ENCODE measurements around the gene UQCC2. TPM values are rescaled to one million over a fixed set of nuclear protein-coding genes. Genes with fewer than 3 reads are reported as not detected.

Gene UQCC2
- polyA plus RNA-seq, 1 of the 3 experiments (the other 2 are of a cell fraction): 59.0 TPM

GRCh38 chr6:33661106-33661838 lies 50.2 kb downstream of the UQCC2 start:
- CTCF ChIA-PET: interaction anchor here (1.0 to 2.2 kb wide), 4 partner anchors 11 to 76 kb away, joined by 3 to 7 read pairs (median 4); partner anchors contain the start of gene UQCC2

GRCh38 chr6:33659986-33660385 lies 51.5 kb downstream of the UQCC2 start:
- Histone ChIP-seq H3K9me2 (no peaks in the 10 kb centered on the region), H3K4me2 (no peak overlapping the region), H3K9ac (no peak overlapping the region), H2AFZ (ENCODE audit: low read depth) (no peak overlapping the region), H3K79me2 (ENCODE audit: insufficient read depth) (no peaks in the 10 kb centered on the region), H3K36me3 (replicated peaks in 1 of 2; ENCODE audit: control insufficient read depth in 1 of 2, insufficient read depth in 2 of 2, low read length in 1 of 2) (no peaks in the 10 kb centered on the region), H4K20me1 (ENCODE audit: insufficient read depth) (no peaks in the 10 kb centered on the region), H3K4me1 (ENCODE audit: control insufficient read depth in 1 of 2, insufficient read depth in 2 of 2, low read depth in 1 of 2, low read length in 1 of 2) (peaks cover 0 to 11% of the 10 kb centered on the region in 2 experiments; a peak in 1 of 4 replicates), H3K9me3 (no peaks in the 10 kb centered on the region), H3F3A (replicated peaks; ENCODE audit: insufficient read depth) (no peaks in the 10 kb centered on the region), H3K27me3 (ENCODE audit: insufficient read depth) (no peaks in the 10 kb centered on the region), H3K4me3 (ENCODE audit: low read depth in 2 of 2, low read length in 1 of 2) (no peak overlapping the region), H3K27ac (ENCODE audit: low read depth in 2 of 2, low read length in 1 of 2) (no peak overlapping the region)
- DNase-seq: no peak
- CTCF ChIA-PET: interaction anchor here (0.7 to 1.9 kb wide), 4 partner anchors 13 to 75 kb away, joined by 3 to 8 read pairs (median 4); no protein-coding TSS in a partner anchor
- TF ChIP-seq REST (IDR thresholded peaks at IDR 0.05; ENCODE audit: low read depth, low read length): no peak
- no peak for TF ChIP-seq USF1 (IDR thresholded peaks at IDR 0.05; ENCODE audit: borderline replicate concordance, low read depth)
- no peak for TF ChIP-seq NRF1 (IDR thresholded peaks at IDR 0.05; ENCODE audit: low read depth, low read length)
- no peak for TF ChIP-seq FOXJ3 (CRISPR knock-in tag; IDR thresholded peaks at IDR 0.05)
- TF ChIP-seq MAX (IDR thresholded peaks at IDR 0.05; ENCODE audit: low read depth): no peak
- TF ChIP-seq RAD21 (IDR thresholded peaks at IDR 0.05; ENCODE audit: low read length): no peak
- no peak for TF ChIP-seq TAF1 (IDR thresholded peaks at IDR 0.05; ENCODE audit: borderline replicate concordance, low read depth, low read length)
- no peak for TF ChIP-seq FOSL2 (IDR thresholded peaks at IDR 0.05; ENCODE audit: borderline replicate concordance, low read depth)
- no peak for TF ChIP-seq EZH2phosphoT487 (IDR thresholded peaks at IDR 0.05; ENCODE audit: borderline replicate concordance, low read depth)
- TF ChIP-seq CTCF (IDR thresholded peaks at IDR 0.05): no peak
- 93% methylated on average over 4 of the region's 6 CpGs for WGBS (ENCODE audit: low lambda C conversion rate)
- POLR2A ChIA-PET: no interaction called here

More at GRCh38 chr6:33661106-33661838, 50.2 kb downstream of the UQCC2 start:
- H3K9ac ChIP-seq: no peak overlapping the region
- H3K27ac ChIP-seq (ENCODE audit: low read depth in 2 of 2, low read length in 1 of 2): no peak overlapping the region
- no peaks in the 10 kb centered on the region for H3K9me2 ChIP-seq
- no peaks in the 10 kb centered on the region for H3F3A ChIP-seq (replicated peaks; ENCODE audit: insufficient read depth)
- WGBS (ENCODE audit: low lambda C conversion rate): 87% methylated on average over 10 of the region's 10 CpGs
- no peak for TF ChIP-seq TAF1 (IDR thresholded peaks at IDR 0.05; ENCODE audit: borderline replicate concordance, low read depth, low read length)
- no peak for TF ChIP-seq GATA2 (CRISPR knock-in tag; IDR thresholded peaks at IDR 0.05)
- no peak for TF ChIP-seq IRF3 (IDR thresholded peaks at IDR 0.05; ENCODE audit: low read depth, low read length)
- no peak for TF ChIP-seq TEAD4 (IDR thresholded peaks at IDR 0.05; ENCODE audit: borderline replicate concordance, insufficient read depth)
- no peak for TF ChIP-seq NFIC (IDR thresholded peaks at IDR 0.05; ENCODE audit: borderline replicate concordance)
- TF ChIP-seq CHD2 (IDR thresholded peaks at IDR 0.05; ENCODE audit: low read length, partially characterized antibody): no peak
- no peak for TF ChIP-seq FOSL2 (IDR thresholded peaks at IDR 0.05; ENCODE audit: borderline replicate concordance, low read depth)
- no peak for TF ChIP-seq ELF1 (IDR thresholded peaks at IDR 0.05)
- no peak for TF ChIP-seq GABPA (IDR thresholded peaks at IDR 0.05; ENCODE audit: low read depth)
- no peak for TF ChIP-seq FOXJ3 (CRISPR knock-in tag; IDR thresholded peaks at IDR 0.05)
- POLR2A ChIA-PET: no interaction called here
- H3K4me3 ChIP-seq (ENCODE audit: low read depth in 2 of 2, low read length in 1 of 2): no peak overlapping the region
- no peaks in the 10 kb centered on the region for H4K20me1 ChIP-seq (ENCODE audit: insufficient read depth)
- H3K9me3 ChIP-seq: no peaks in the 10 kb centered on the region
- H3K79me2 ChIP-seq (ENCODE audit: insufficient read depth): no peaks in the 10 kb centered on the region
- peaks cover 0 to 4% of the 10 kb centered on the region in 2 experiments; a peak in 1 of 4 replicates for H3K4me1 ChIP-seq (ENCODE audit: control insufficient read depth in 1 of 2, insufficient read depth in 2 of 2, low read depth in 1 of 2, low read length in 1 of 2)
- DNase-seq: no peak
- no peaks in the 10 kb centered on the region for H3K27me3 ChIP-seq (ENCODE audit: insufficient read depth)
- no peak overlapping the region for H2AFZ ChIP-seq (ENCODE audit: low read depth)
- H3K36me3 ChIP-seq (replicated peaks in 1 of 2; ENCODE audit: control insufficient read depth in 1 of 2, insufficient read depth in 2 of 2, low read length in 1 of 2): no peaks in the 10 kb centered on the region
- H3K4me2 ChIP-seq: no peak overlapping the region

Data from SK-N-SH (cell line).